ENCODE measurements around the gene SLIT3.

The SLIT3 gene

GRCh38 chr5:168925160-168925559 lies 375.8 kb downstream of the SLIT3 start:
- no peak for DNase-seq

GRCh38 chr5:168921147-168921866 lies 379.6 kb downstream of the SLIT3 start:
- DNase-seq = no peak

GRCh38 chr5:168920019-168920810 lies 380.7 kb downstream of the SLIT3 start:
- DNase-seq = no peak

- DNase-seq = no peak
Measured at GRCh38 chr5:168917947-168918600, 382.9 kb downstream of the SLIT3 start.

- no peak for DNase-seq
Measured at GRCh38 chr5:168916852-168917251, 384.1 kb downstream of the SLIT3 start.

GRCh38 chr5:168916266-168916665 lies 384.7 kb downstream of the SLIT3 start:
- peak; percentile 37 for DNase-seq

- DNase-seq = no peak
Measured at GRCh38 chr5:168914491-168914890, 386.4 kb downstream of the SLIT3 start.

GRCh38 chr5:168910874-168911273 lies 390.1 kb downstream of the SLIT3 start:
- DNase-seq = no peak

- no peak for DNase-seq
Measured at GRCh38 chr5:168908207-168908606, 392.7 kb downstream of the SLIT3 start.

GRCh38 chr5:168903061-168903460 lies 397.9 kb downstream of the SLIT3 start:
- DNase-seq = no peak

- no peak for DNase-seq
Measured at GRCh38 chr5:168899673-168900072, 401.3 kb downstream of the SLIT3 start.

- no peak for DNase-seq
Measured at GRCh38 chr5:168899264-168899663, 401.7 kb downstream of the SLIT3 start.

GRCh38 chr5:168898247-168898911 lies 402.6 kb downstream of the SLIT3 start:
- DNase-seq = no peak

GRCh38 chr5:168897387-168898122 lies 403.4 kb downstream of the SLIT3 start:
- DNase-seq = no peak

- no peak for DNase-seq
Measured at GRCh38 chr5:168895295-168896071, 405.5 kb downstream of the SLIT3 start.

- no peak for DNase-seq
Measured at GRCh38 chr5:168893283-168893682, 407.7 kb downstream of the SLIT3 start.

- DNase-seq = no peak
Measured at GRCh38 chr5:168892618-168893186, 408.2 kb downstream of the SLIT3 start.

GRCh38 chr5:168890816-168891812 lies 409.8 kb downstream of the SLIT3 start:
- DNase-seq = no peak

GRCh38 chr5:168889039-168889438 lies 411.9 kb downstream of the SLIT3 start:
- DNase-seq = no peak

Data from right kidney (tissue), 1 donor.